GM19438 (cell line): ENCODE results near the gene PSMA5.
"Not testable (repeated sequence)": the region's sequence is repeated elsewhere in the genome, so short reads cannot be mapped to it uniquely, and the experiment has no call there.

Experiments used
- ATAC-seq: cut with Tn5 transposase; IDR thresholded peaks from one replicate; pipeline ENCODE4 v1.9.1; 2021; ENCODE audit warnings: low read depth; ENCODE audit not compliant: unreplicated experiment

Gene PSMA5

DNA sequence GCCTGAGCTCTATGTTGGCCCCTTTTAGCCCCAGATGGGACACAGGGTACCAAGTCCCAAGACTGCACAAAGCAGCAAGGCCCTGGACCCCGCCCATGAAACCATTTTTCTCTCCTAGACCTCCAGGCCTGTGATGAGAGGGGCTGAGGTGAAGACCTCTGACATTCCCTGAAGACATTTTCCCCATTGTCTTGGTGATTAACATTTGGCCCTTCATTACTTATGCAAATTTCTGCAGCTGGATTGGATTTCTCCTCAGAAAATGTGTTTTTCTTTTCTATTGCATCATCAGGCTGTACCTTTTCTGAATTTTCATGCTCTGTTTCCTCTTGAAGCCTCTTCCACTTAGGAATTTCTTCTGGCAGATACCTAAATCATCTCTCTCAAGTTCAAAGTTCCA is 8.2 kb upstream of the PSMA5 start:
- no peak for ATAC-seq

DNA sequence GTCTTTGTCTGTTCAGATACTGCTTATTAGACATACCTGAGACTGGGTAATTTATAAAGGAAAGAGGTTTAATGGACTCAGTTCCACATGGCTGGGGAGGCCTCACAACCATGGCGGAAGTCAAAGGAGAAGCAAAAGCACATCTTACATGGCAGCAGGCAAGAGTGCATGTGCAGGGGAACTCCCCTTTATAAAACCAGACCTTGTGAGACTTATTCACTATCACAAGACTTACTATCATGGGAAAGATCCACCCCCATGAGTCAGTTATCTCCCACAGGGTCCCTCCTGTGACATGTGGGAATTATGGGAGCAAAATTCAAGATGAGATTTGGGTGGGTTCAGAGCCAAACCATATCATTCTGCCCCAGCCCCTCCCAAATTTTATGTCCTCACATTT is 7.1 kb upstream of the PSMA5 start:
- no peak for ATAC-seq

DNA sequence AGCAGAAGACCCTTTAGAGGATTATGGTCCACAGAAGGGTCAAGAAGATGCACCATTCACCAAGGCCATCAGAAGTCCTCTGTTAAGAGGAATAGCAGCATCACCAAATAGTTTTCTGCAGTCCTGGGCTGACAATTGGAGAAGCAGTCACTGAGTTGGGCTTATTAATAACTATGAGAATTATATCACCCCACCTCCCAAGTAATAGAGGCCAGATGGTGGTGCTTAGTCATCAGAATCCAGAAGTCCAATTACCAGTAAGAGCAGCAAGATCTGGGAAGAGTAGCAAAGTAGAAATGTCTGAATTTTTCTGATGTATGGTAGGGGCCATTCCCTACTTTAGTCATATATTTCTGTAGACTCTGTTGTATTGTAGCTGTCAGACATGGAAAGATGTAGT is 6.1 kb upstream of the PSMA5 start:
- no peak for ATAC-seq

DNA sequence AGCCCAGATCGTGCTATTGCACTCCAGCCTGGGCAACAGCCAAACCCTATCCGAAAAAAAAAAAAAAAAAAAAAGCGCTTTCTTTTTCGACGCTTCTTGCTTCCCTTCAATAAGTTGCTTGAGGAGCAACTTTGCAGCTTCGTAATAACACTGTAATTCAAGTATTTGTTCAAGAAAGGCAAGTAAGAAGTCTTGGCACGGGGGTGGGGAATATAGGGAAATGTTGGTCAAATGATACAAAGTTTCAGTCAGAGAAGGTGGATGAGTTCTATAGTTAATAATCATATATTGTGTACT is 871 bp upstream of the PSMA5 start:
- no peak for ATAC-seq

DNA sequence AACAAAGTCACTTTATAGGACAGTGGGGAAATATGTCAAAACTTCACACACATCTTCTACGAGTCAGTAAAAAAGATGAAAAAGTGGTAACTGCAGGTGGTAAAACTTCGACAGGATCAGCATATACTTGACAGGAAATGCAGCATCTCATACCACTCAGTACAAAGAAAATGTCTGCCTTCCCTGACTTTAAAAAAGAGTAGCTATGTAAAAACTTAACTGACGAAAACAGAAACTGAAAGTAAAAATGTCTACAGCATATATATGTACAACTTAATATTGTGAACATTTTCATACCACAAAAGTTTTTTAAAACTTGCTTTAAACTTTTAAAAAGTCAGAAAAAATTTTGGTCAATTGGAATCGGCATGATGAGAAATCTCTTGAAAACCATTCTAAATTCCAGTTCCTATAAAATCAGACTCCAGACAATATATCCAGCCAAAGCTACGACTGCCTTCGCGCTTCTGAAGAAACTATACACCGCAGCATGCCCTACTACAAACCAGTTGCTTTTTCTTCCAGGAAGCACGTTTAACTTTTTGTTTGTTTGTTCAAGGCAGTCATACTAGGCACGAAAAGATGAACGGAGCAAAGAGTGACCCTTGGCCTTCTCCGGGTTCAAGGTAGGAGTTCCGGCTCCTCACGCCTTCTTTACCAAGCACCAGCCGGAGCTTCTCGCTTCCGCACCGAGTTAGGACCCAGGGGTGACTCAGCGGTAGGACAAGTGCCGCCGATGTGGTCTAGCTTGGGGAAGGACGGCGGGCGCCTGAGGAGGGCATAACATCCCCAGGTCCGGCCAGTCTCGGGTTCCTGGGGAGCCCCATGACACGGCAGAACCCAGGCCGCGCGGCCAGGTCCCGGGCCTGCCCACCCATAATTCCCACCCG is 612 bp downstream of the PSMA5 start:
- ATAC-seq = peak; percentile 32

DNA sequence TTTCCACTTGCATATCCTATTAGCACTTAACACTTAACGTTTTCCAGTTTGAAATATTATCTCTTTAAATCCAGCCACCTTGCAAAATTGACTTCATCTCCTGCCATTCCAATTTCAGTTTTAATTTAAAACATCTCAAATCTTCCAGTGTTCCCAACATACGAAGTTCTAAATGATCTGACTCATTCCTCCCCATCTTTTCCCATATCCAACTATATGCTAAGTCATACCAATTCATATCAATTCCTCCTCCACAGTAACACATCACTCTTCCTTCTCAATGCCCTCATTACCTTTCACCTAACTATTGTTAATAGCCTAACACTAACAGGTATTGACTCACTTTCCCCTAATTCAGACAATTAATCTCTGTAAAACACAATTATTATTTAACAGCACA is 2.8 kb downstream of the PSMA5 start:
- ATAC-seq = no peak

DNA sequence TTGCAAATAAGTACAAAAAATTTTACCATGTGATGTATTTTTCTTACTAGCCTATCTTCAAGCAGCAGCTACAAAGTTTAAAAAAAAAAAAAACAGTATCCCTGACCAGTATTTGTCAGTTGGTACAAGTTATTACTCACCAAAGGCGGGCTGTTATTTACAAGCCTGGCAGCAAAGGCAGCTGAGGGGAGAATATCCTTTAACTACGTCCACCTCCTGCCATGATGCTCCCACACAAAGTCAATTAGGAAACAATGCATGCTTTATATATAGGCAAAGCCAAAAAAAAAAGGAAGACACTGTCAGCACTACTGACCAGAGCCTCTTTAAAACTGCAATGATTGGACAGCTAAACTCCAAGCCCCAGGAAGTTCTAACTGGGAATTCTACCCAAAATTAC is 13.7 kb downstream of the PSMA5 start:
- no peak for ATAC-seq

DNA sequence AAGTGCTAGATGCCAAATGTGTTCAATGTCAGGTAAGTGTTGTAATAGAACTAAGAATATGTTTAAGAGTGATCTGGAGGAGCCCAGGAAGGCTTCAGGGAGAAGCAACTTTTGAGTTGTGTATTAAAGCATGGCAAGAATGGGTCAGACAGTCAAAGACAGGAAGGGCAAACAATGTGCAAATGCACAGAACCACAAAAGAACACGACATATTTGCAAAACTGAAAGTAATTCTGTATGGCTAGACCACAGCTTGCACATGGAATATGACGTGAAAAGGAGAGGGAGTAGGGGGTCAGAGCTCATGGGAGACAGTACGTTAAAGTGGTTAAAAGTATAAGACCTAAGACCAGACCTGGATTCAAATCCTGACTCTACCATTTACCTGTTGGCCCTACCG is 21.4 kb downstream of the PSMA5 start:
- ATAC-seq = no peak

DNA sequence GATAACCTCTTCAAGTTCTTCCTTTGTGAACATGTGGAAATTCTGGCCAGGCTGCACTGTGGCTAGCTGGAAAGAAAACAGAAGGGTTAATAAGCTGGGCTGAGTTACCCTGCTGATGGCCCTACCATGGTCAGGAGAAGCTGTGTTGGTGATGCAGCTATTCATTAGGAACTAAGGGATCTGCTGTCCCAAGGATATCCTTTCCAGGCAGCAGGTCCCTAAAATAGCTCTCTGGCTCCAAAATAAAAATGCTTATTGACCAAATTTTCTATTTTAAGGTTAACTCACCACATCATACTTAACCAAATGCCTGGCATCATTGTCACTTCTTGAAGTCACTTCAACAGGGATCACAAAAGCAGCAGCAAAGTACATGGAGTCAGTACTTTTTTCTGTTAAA is 24.2 kb downstream of the PSMA5 start:
- ATAC-seq = no peak

DNA sequence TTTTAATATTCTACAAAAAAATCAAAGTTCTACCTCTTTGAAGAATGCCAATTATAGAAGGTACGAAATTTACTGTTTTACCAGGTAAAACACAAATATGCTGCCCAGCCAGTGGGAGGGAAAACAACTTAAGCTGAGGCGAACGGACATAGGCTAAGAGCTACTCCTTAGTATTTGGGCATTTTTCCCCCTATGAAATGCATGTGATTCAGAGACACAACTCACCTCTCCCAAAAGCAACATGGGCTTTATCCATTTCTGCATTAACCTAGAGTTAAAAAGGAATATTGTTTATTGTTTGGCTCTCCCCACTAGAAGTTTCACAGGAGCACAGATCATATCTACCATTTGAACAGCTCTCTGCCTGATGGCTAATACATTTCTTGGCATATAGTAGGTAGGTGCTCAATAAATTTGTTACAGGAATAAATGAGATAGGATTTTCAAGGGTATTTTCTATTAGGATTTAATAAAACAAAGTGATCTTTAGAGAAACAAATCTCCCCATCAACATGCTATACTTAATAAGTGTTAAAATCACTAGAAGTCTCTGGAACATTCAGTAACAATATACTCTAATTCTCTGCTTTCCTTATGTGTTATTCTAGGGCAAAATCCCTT is 26.1 kb downstream of the PSMA5 start:
- ATAC-seq = no peak

DNA sequence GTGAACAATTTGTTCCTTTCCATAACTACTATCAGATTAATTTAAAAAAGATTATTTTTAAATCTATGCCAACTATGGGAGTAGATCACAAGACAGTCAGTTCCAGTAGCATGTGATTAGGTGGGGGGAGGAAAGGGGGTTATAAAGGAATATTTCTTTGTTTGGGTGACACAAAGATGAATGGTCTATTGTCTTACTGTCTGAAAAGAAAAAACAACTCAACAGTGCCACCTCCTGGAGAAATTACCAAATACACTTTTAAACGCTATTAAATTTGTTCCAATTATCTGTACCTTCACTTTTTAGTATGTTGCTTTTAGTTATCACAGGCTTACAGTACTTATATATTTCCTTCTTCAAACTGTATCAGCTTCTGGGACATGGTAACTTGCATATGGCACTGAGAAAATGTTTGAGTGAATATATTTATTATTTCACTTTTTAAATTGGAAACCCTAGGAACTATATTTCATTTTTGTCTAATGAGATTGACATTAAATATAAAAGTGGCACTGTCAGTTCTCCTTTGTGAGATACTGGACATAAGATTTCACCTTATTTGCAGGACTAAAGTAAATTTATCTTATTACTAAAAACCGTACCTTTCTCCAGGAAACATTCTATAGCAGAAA is 26.8 kb downstream of the PSMA5 start:
- ATAC-seq = no peak

DNA sequence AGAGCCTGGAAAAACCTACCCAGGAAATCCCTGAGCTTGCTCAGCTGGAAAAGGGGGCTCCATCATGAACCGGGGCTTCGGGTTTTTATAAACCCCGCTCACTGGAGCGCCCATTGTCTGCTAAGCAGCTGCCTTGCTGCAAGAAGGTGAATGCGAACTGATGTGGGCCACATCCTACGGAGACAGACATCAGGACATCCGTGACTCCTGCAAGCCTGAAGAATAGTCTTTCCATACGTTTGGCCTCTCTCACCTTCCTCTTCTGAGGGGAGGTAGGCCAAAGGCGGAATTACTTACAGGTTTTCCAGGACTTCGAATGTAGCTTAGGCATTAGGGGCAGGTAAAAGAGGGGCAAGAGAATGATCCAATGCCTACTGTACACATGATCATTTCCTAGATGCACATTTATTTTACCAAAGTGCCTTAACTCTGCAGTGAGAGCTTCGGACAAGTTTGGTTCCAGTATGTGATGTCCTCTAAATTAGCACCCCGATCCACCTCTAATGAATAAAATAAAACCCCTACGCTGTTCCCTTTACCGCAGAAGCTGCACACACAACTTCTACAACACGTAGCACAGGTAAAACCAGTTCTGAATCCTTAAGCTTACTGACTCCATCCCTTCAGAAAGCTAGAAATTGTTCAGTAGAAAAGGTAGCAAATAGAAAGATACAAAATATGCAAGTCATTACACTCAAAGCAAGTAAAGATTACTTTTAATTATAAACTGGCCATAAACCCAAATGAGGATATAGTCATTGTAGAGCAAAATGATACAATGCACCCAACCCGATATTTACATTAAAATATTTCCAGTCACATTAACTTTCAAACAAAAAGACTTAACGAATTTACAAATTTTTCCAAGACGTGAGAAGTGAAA is 27.7 kb downstream of the PSMA5 start:
- ATAC-seq = no peak

DNA sequence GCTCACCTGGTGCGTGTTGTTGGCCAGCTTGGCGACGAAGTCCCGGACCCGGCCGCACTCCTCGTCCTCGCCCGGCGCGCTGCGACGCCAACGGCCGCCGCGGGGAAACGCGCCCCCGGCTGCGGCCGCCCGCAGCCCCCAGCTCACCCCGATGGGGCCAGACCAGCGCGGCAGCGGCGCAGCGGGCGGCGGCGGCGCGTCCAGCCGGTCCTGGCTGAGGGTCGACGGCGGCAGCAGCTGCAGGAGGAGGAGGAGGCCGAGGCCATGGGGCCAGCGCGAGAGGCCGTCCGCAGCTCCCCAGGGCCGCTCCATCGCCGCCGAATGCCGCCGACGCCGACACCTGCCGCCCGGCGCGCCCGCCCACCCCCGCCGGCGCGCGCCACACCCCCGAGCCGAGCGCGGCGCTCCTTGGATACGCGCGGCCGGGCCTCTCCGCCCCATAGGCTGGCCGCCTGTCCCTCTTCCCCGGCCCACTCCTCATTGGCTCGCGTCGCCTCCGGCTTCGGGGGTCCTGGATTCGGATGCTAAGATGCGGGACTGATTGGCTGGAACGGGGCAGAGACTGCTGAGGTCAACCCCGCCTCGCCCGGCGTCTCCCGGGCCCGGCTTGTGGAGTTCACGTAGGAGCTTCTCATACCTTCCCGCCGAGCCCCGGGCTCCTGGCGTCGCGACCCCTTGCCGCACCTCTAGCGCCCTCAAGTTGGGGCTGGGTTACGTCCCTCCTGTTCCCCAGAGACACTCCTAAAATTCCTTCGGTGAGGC is 28.5 kb downstream of the PSMA5 start, which contains the start of gene SORT1:
SORT1 (minus strand) TSS at position 338 of the 762 bp plus-strand sequence; CDS start at position 312, 26 bp downstream.
- peak; percentile 73 for ATAC-seq

DNA sequence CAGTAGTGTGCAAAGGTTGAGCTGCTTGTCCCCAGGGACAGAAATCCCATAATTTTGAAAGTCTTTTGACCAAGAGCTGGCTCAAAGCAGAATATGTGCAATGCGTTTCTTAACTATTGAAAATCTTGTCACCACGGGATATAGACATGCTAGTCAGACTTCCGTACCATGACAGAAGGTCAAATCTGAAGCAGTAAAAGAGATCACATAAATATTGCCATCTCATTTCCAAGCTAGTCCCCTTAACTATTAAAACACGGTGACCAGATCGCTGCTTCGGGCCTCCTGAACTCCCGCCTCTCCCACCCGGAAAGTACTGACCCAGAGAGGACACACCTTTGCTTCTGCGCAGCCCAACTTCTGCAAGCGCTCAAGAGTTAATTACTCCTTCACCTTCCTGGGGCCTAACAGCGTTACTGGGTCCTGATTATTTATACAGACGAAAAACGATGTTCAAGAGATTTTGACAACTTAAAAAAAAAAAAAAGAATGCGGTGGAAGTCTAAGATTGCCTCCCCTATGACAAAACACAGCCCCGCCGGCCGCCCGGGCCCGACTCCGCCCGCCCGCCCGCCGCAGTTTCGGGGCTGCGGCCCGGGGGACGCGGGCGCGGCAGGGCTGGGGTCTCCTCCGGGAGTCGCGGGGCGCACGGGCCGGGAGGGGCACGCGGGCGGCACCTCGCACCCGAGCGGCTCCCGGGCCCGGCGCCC is 29.2 kb downstream of the PSMA5 start:
- peak; percentile 12 for ATAC-seq

DNA sequence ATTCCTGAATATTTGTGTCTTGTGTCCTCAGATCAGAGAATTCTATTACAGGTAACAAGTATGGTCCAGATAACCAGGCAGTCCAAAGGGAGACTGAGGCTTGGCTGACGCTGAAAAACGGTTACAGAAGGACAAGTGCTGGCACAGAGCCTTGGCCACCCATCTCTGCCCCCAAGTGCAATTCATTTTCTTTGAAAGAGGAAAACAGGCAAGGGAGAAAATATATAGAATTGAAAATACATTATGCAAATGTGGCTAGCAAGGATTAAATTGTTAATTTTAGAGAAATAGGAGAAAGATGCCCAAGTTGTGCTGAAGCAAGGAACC is 29.8 kb downstream of the PSMA5 start:
- no peak for ATAC-seq

DNA sequence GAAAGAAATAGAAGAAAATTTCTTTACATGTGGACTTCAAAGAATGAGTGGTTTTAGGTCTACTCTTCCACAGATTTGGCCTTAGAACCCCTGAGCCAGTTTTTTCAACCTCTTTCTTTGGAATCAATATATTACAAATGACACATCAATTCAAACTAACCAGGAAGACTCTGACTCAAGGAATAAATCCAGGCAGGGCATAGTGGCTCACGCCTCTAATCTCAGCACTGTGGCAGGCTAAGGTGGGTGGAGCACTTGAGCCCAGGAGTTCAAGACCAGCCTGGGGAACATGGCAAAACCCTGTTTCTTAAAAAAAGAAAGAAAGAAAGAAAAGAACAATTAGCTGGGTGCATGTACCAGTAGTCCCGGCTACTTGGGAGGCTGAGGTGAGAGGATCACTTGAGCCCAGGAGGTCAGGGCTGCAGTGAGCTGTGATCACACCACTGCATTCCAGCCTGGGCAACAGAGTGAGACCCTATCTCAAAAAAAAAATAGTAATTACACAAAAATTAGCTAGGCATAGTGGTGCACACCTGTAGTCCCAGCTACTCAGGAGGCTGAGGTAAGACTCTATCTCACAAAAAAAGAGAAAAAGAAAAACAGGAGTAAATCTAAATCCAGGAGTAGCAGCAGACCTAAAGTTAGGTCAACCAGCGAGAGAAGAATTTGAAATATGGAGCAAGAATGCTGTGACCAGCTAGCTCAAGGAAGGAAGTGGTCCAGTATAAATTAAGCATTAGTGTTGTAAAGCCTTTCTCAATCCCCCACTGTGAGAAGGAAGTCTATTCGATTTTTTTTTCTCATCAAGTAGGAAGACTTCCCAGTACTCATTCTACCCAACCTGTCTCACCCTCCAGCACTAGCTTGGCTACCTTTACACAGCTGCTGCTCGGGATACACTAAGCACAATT is 30.4 kb downstream of the PSMA5 start:
- no peak for ATAC-seq

DNA sequence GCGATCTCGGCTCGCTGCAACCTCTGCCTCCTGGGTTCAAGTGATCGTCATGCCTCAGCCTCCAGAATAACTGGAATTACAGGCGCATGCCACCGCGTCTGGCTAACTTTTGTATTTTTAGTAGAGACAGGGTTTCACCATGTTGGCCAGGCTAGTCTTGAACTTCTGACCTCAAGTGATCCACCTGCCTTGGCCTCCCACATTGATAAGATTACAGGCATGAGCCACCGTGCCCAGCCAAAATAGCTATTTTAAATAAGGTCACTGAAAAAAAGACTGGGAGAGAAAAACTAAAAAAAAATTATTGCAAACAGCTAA is 31.0 kb downstream of the PSMA5 start:
- not testable (repeated sequence) for ATAC-seq

DNA sequence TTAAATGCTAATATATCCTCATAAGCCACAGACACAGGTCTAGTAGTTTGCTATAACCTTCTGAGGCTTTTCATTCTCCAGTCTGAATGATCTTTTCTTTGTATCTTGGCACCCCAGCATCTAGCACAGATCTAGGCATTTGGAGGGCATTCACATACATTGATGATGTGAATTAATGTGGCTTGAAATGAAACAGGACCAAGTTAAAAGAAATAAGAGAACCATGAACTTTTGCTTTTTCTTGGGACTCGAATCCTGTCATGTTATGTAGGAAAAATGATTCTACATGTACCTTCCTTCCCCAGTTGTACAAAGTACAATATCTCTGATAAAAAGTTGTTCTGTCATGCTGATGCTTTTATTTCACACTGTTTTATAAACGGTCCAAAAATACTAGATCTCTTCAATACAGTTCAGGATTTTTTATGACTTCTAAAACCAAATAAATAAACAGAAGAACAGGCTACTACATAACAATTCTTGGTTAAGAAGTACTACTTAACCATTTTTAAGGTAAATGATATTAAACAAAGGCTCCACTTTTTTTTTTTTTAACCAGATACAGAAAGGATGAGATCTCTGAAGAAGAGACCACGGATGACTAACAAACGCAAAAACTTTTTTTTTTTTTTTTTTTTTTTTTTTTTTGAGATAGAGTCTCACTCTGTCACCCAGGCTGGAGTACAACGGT is 31.5 kb downstream of the PSMA5 start:
- ATAC-seq = no peak
